Measurements from ENCODE around the gene DCDC2C. TPM values are rescaled to one million over a fixed set of nuclear protein-coding genes. Genes with fewer than 3 reads are reported as not detected.

Gene DCDC2C
- total and polyA plus RNA-seq, 7 experiments from 2014 or later = not detected

DNA sequence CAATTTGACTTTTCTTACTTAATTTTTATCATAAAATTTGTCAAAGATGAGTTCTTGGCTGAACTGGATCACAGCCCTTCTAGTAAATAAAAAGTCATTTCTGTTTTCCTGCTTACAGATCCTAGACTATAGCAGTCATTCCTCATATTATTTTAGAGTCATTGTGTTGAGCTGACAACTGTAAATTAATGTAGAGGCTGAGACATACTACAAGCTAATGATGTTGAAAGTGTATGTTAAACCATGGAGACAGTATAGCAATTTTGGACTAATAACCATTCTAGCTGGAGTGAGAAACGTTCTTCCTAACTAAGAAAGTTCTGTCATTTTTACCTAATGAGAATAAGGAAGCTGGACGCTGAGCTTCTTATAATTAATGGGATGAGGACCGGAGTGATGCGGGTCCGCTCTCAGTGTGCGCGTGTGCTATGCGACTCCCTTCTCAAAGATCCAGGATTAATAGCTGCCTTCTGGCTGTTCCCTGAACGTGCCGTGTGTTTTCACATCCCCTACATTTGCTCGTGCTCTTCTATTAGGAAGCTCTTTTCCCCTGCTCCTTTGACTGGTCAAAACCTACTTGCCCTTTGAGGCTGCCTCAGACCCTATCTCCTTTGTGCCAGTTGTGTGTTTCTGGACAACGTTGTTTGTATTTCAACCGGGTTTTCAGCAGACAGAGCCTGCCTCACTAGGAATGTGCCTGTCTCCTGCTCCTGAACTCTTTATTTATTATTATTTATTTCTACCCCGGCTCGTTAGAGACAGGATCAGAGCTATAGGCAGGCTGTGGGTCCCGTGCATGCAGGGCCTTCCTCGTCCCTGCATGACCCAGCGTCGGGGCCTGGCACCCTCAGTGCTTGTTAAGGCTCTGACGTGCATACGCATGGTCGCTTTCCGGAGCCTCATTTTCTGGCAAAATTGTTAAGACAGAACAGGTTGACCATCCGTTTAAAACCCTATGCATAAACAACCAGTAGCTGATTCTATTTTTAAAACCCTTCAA is 182.6 kb downstream of the DCDC2C start:
- intact Hi-C loops (cut with micrococcal nuclease) = no loop called here
- ATAC-seq (no peak), DNase-seq (no peak)
- no peak overlapping the region for H3K27ac Mint-ChIP-seq
- H3K27me3 Mint-ChIP-seq = peaks cover 0 to 6% (median 0%) of the 10 kb centered on the region in 5 donors
- Histone ChIP-seq H3K9me3 (ENCODE audit: control insufficient read depth in 2 of 3, low read length in 3 of 3) (no peaks in the 10 kb centered on the region), H3K4me1 (ENCODE audit: control insufficient read depth in 2 of 2, insufficient read depth in 2 of 2, low read length in 2 of 2) (no peaks in the 10 kb centered on the region), H3K27me3 (ENCODE audit: control insufficient read depth in 2 of 2, insufficient read depth in 2 of 2, low read length in 2 of 2) (no peaks in the 10 kb centered on the region), H3K36me3 (ENCODE audit: control insufficient read depth in 2 of 3, insufficient read depth in 3 of 3, low read length in 3 of 3) (no peaks in the 10 kb centered on the region), H3K27ac (ENCODE audit: low read depth, low read length) (no peak overlapping the region), H3K4me3 (ENCODE audit: low read length) (no peak overlapping the region)
- H3K4me1 Mint-ChIP-seq = no peaks in the 10 kb centered on the region
- ChIA-PET CTCF (no interaction called here), POLR2A (no interaction called here)
- H3K36me3 Mint-ChIP-seq = no peaks in the 10 kb centered on the region
- H3K9me3 Mint-ChIP-seq = peaks cover 0 to 11% (median 4%) of the 10 kb centered on the region in 11 donors
- no peak overlapping the region for H3K4me3 Mint-ChIP-seq

GRCh38 chr2:3895021-3895420 is 191.6 kb downstream of the DCDC2C start:
- Mint-ChIP-seq H3K27ac (no peak overlapping the region), H3K36me3 (peaks cover 0 to 5% (median 0%) of the 10 kb centered on the region in 5 donors), H3K4me1 (peaks cover 0 to 2% (median 0%) of the 10 kb centered on the region in 7 donors), H3K27me3 (peaks cover 0 to 16% (median 13%) of the 10 kb centered on the region in 5 donors), H3K4me3 (no peak overlapping the region), H3K9me3 (peaks cover 2 to 27% (median 7%) of the 10 kb centered on the region in 11 donors)
- no peaks in the 10 kb centered on the region for H3K27me3 ChIP-seq (ENCODE audit: control insufficient read depth in 2 of 2, insufficient read depth in 2 of 2, low read length in 2 of 2)
- no peak overlapping the region for H3K27ac ChIP-seq (ENCODE audit: low read depth, low read length)
- CTCF ChIA-PET = no interaction called here
- DNase-seq (no peak), ATAC-seq (no peak)
- no peaks in the 10 kb centered on the region for H3K4me1 ChIP-seq (ENCODE audit: control insufficient read depth in 2 of 2, insufficient read depth in 2 of 2, low read length in 2 of 2)
- POLR2A ChIA-PET = no interaction called here
- intact Hi-C loops (cut with micrococcal nuclease) = no loop called here
- no peaks in the 10 kb centered on the region for H3K9me3 ChIP-seq (ENCODE audit: control insufficient read depth in 2 of 3, low read length in 3 of 3)
- H3K36me3 ChIP-seq (ENCODE audit: control insufficient read depth in 2 of 3, insufficient read depth in 3 of 3, low read length in 3 of 3) = no peaks in the 10 kb centered on the region
- H3K4me3 ChIP-seq (ENCODE audit: low read length) = no peak overlapping the region

Other genes starting within 250 kb of the DCDC2C start
- gene ADI1, start 184.0 kb upstream of the DCDC2C start, total RNA-seq = 10 to 100 TPM; 26.4 to 41.7 (median 39.3) TPM
- gene ADI1, start 184.0 kb upstream of the DCDC2C start, polyA plus RNA-seq = 10 to 100 TPM; 60.9 to 73.3 TPM
- 10 to 100 TPM; 17.6 to 31.2 (median 23.4) TPM for gene RNASEH1, start 145.2 kb upstream of the DCDC2C start, total RNA-seq
- gene RNASEH1, start 145.2 kb upstream of the DCDC2C start, polyA plus RNA-seq = 10 to 100 TPM; 31.1 to 37.6 TPM
- 1,000 to 10,000 TPM; 1,197 to 1,878 (median 1,602) TPM for gene RPS7, start 128.3 kb upstream of the DCDC2C start, total RNA-seq
- 1,000 to 10,000 TPM; 1,224 to 1,352 TPM for gene RPS7, start 128.3 kb upstream of the DCDC2C start, polyA plus RNA-seq
- gene COLEC11, start 108.5 kb upstream of the DCDC2C start, total RNA-seq = under 1 TPM in 1 of 5 experiments, not detected in 4; 0.48 TPM
- under 1 TPM in 1 of 2 donors, not detected in 1; 0.46 TPM for gene COLEC11, start 108.5 kb upstream of the DCDC2C start, polyA plus RNA-seq
- not detected for gene ALLC, start 45.4 kb upstream of the DCDC2C start, total RNA-seq
- gene ALLC, start 45.4 kb upstream of the DCDC2C start, polyA plus RNA-seq = not detected